ENCODE results near the gene CTCFL. TPM values are rescaled to one million over a fixed set of nuclear protein-coding genes. Genes with fewer than 3 reads are reported as not detected.
A peak's percentile ranks its signal among the peaks of the same experiment; 100 is the strongest.

The CTCFL gene
- total RNA-seq, 1 donor from 2014 or later = not detected

DNA sequence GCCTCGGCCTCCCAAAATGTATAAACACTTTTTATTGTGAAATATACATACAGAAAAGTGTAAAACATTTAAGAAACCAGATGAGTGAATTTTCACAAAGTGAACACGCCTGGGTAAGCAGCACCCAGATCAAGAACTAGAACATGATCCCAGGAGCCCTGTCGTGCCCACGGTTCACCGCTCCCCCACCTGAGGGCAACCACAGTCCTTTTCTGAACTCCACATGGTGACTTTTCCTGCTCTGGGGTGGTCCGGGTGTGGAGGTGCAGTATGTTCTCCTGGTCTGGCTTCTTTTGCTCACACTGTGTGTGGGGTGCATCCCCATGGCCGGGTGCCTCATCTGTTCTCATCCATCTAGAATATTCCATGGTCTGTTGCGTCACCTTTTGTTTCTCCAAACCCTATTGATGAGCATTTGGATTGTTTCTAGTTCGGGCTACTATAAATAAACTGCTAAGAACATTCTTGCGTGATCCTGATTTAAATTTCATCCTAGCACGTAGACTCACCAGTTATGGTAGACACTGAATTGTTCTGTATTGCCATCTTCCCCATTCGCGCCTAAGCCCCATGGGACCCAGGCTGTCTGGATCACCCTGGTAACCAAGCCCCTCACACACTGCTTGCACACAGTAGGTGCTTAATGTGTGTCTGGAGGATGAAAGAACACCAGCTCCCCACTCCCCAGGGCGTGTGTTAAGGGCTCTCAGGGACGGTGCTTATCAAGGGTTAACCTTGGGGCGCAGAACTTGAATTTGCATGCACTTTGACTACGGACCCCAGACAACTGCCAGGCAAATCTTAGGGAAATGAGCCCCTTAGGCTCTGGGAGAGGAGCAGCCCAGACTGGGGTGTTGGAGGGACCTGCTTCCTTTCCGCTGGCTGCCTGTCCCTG is 56.2 kb downstream of the CTCFL start:
- Mint-ChIP-seq H3K27me3 (ENCODE audit: insufficient read depth, low read depth) (peaks cover 13% of the 10 kb centered on the region), H3K4me3 (peak overlapping the region; percentile 12), H3K36me3 (no peaks in the 10 kb centered on the region), H3K9me3 (peaks cover 2% of the 10 kb centered on the region), H3K4me1 (peaks cover 53% of the 10 kb centered on the region), H3K27ac (peak overlapping the region; percentile 60)
- TF ChIP-seq EZH2phosphoT487 (IDR thresholded peaks at IDR 0.05) (no peak), EZH2 (IDR thresholded peaks at IDR 0.05) (no peak)
- TF ChIP-seq, protein P1, sequence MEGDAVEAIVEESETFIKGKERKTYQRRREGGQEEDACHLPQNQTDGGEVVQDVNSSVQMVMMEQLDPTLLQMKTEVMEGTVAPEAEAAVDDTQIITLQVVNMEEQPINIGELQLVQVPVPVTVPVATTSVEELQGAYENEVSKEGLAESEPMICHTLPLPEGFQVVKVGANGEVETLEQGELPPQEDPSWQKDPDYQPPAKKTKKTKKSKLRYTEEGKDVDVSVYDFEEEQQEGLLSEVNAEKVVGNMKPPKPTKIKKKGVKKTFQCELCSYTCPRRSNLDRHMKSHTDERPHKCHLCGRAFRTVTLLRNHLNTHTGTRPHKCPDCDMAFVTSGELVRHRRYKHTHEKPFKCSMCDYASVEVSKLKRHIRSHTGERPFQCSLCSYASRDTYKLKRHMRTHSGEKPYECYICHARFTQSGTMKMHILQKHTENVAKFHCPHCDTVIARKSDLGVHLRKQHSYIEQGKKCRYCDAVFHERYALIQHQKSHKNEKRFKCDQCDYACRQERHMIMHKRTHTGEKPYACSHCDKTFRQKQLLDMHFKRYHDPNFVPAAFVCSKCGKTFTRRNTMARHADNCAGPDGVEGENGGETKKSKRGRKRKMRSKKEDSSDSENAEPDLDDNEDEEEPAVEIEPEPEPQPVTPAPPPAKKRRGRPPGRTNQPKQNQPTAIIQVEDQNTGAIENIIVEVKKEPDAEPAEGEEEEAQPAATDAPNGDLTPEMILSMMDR (IDR thresholded peaks at IDR 0.05) = no peak
- Histone ChIP-seq H3K4me2 (peak overlapping the region; percentile 68), H2AFZ (replicated peaks) (no peak overlapping the region), H3K4me3 (no peak overlapping the region), H3K4me1 (peaks cover 39% of the 10 kb centered on the region), H3K9me3 (ENCODE audit: low read depth) (no peaks in the 10 kb centered on the region), H3K36me3 (no peaks in the 10 kb centered on the region), H3K27me3 (no peaks in the 10 kb centered on the region), H3K79me2 (ENCODE audit: low read depth) (no peaks in the 10 kb centered on the region), H3K27ac (no peak overlapping the region), H4K20me1 (ENCODE audit: low read depth) (no peaks in the 10 kb centered on the region), H3F3A (ENCODE audit: low read depth) (peaks cover 23% of the 10 kb centered on the region), H3K9ac (no peak overlapping the region)
- no peak for DNase-seq (ENCODE audit: low spot score)

DNA sequence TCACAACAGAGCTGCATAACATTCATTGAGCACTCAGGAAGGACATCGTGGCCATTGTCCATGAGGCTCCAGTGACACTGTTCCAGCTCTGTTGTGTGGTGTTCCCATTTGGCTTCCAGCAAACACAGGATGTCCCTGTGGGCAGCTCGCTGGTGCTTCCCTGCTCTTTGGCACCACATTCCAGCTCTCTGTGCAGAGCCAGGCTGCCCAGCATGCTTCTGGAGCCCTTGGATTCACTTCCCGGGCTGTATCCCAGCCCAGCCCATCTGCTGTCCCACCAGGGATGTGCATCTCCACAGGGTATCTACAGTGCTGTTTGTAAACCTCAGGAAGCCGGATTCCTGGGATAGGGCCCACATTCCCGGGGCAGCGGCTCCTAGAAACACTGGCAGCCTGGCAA is 57.2 kb downstream of the CTCFL start:
- H3K27me3 Mint-ChIP-seq (ENCODE audit: insufficient read depth, low read depth) = peaks cover 13% of the 10 kb centered on the region
- H3K9ac ChIP-seq = no peak overlapping the region
- H3K4me1 ChIP-seq = peaks cover 33% of the 10 kb centered on the region
- no peak for TF ChIP-seq EZH2phosphoT487 (IDR thresholded peaks at IDR 0.05)
- TF ChIP-seq EZH2 (IDR thresholded peaks at IDR 0.05) = no peak
- TF ChIP-seq, protein P1 (IDR thresholded peaks at IDR 0.05) = no peak
- H3K4me3 ChIP-seq = no peak overlapping the region
- no peaks in the 10 kb centered on the region for H4K20me1 ChIP-seq (ENCODE audit: low read depth)
- no peaks in the 10 kb centered on the region for H3K27me3 ChIP-seq
- H2AFZ ChIP-seq (replicated peaks) = no peak overlapping the region
- H3K4me1 Mint-ChIP-seq = peaks cover 50% of the 10 kb centered on the region
- no peaks in the 10 kb centered on the region for H3K9me3 ChIP-seq (ENCODE audit: low read depth)
- H3K27ac Mint-ChIP-seq = no peak overlapping the region
- H3K79me2 ChIP-seq (ENCODE audit: low read depth) = no peaks in the 10 kb centered on the region
- no peaks in the 10 kb centered on the region for H3K36me3 ChIP-seq
- H3K27ac ChIP-seq = no peak overlapping the region
- no peak overlapping the region for H3K4me3 Mint-ChIP-seq
- peak; percentile 13 for DNase-seq (ENCODE audit: low spot score)
- H3K4me2 ChIP-seq = no peak overlapping the region
- H3K9me3 Mint-ChIP-seq = peaks cover 2% of the 10 kb centered on the region
- H3K36me3 Mint-ChIP-seq = no peaks in the 10 kb centered on the region
- H3F3A ChIP-seq (ENCODE audit: low read depth) = peaks cover 23% of the 10 kb centered on the region

DNA sequence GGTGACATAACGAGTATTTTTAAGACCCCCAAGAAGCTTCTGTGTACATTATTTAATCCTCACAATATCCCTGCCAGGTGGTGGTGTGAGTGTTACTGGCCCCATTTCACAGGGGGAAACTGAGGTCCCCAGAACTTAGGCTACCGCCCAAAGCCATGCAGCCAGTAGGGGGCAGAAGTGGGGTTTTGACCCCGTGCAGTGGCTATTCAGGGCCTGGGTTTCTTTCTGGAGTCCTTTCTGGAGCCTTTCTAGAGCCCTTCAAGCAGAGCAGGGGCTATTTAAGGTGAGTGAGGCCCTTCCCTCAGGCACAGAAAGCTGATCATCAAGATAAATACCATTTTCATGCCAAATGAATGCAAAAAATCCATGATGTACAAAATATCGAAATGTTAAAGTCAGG is 59.0 kb downstream of the CTCFL start:
- Mint-ChIP-seq H3K36me3 (no peaks in the 10 kb centered on the region), H3K27me3 (ENCODE audit: insufficient read depth, low read depth) (peaks cover 11% of the 10 kb centered on the region), H3K4me3 (no peak overlapping the region), H3K9me3 (no peaks in the 10 kb centered on the region), H3K4me1 (peaks cover 47% of the 10 kb centered on the region), H3K27ac (no peak overlapping the region)
- H3K9ac ChIP-seq = no peak overlapping the region
- H3K4me2 ChIP-seq = no peak overlapping the region
- H3K79me2 ChIP-seq (ENCODE audit: low read depth) = no peaks in the 10 kb centered on the region
- no peak for DNase-seq (ENCODE audit: low spot score)
- H3F3A ChIP-seq (ENCODE audit: low read depth) = peaks cover 16% of the 10 kb centered on the region
- H3K36me3 ChIP-seq = no peaks in the 10 kb centered on the region
- H3K27me3 ChIP-seq = no peaks in the 10 kb centered on the region
- H4K20me1 ChIP-seq (ENCODE audit: low read depth) = no peaks in the 10 kb centered on the region
- no peak overlapping the region for H2AFZ ChIP-seq (replicated peaks)
- TF ChIP-seq, protein P1 (IDR thresholded peaks at IDR 0.05) = peak; percentile 33
- no peak for TF ChIP-seq EZH2phosphoT487 (IDR thresholded peaks at IDR 0.05)
- TF ChIP-seq EZH2 (IDR thresholded peaks at IDR 0.05) = no peak
- H3K4me1 ChIP-seq = peaks cover 21% of the 10 kb centered on the region
- H3K27ac ChIP-seq = no peak overlapping the region
- H3K9me3 ChIP-seq (ENCODE audit: low read depth) = no peaks in the 10 kb centered on the region
- no peak overlapping the region for H3K4me3 ChIP-seq

Measured in neural progenitor cell (in vitro differentiated cells).